ENCODE data around the gene PCNX2.
"Not testable (repeated sequence)": the region's sequence is repeated elsewhere in the genome, so short reads cannot be mapped to it uniquely, and the experiment has no call there.

The PCNX2 gene

GRCh38 chr1:233193741-233194140, 101.8 kb downstream of the PCNX2 start:
- H3K4me1 Mint-ChIP-seq (ENCODE audit: low read depth), result no peaks in the 10 kb centered on the region
- no peaks in the 10 kb centered on the region for H3K27me3 Mint-ChIP-seq
- no peak overlapping the region for H3K27ac Mint-ChIP-seq
- peaks cover 13% of the 10 kb centered on the region for H3K9me3 Mint-ChIP-seq (ENCODE audit: low read depth)
- peaks cover 57% of the 10 kb centered on the region for H3K36me3 Mint-ChIP-seq
- no peak overlapping the region for H3K4me3 Mint-ChIP-seq

GRCh38 chr1:233190987-233191386, 104.5 kb downstream of the PCNX2 start:
- Mint-ChIP-seq H3K9me3 (ENCODE audit: low read depth) (peaks cover 11% of the 10 kb centered on the region), H3K27ac (no peak overlapping the region), H3K4me3 (no peak overlapping the region), H3K36me3 (peaks cover 49% of the 10 kb centered on the region), H3K4me1 (ENCODE audit: low read depth) (no peaks in the 10 kb centered on the region), H3K27me3 (no peaks in the 10 kb centered on the region)

GRCh38 chr1:233189526-233189925, 106.0 kb downstream of the PCNX2 start:
- Mint-ChIP-seq H3K4me1 (ENCODE audit: low read depth) (no peaks in the 10 kb centered on the region), H3K27ac (no peak overlapping the region), H3K27me3 (no peaks in the 10 kb centered on the region), H3K9me3 (ENCODE audit: low read depth) (peaks cover 8% of the 10 kb centered on the region), H3K4me3 (no peak overlapping the region), H3K36me3 (peaks cover 48% of the 10 kb centered on the region)

DNA sequence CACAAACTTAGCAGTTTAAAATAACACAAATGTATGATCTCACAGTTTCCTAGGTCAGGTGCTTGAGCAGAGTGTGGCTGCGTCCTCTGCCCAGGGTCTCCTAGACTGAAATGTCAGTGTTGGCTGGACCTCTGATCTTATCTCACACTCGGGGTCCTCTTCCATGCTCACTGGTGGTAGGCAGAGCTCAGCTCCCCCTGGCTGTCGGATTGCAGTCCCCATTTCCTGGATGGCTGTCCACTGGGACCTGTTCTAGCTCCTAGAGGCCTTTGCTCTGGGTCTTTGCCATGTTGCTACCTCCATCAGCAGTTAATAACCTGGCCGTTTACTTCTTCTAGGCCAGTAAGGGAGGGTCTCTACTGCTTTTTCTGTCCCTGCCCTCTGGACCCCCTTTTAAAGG, 107.5 kb downstream of the PCNX2 start:
- Mint-ChIP-seq H3K27ac (no peak overlapping the region), H3K9me3 (ENCODE audit: low read depth) (no peaks in the 10 kb centered on the region), H3K4me1 (ENCODE audit: low read depth) (no peaks in the 10 kb centered on the region), H3K36me3 (peaks cover 43% of the 10 kb centered on the region), H3K27me3 (no peaks in the 10 kb centered on the region), H3K4me3 (no peak overlapping the region)

- peaks cover 46% of the 10 kb centered on the region for H3K36me3 Mint-ChIP-seq
- H3K4me3 Mint-ChIP-seq, result no peak overlapping the region
- H3K27ac Mint-ChIP-seq, result no peak overlapping the region
- H3K9me3 Mint-ChIP-seq (ENCODE audit: low read depth), result no peaks in the 10 kb centered on the region
- no peaks in the 10 kb centered on the region for H3K4me1 Mint-ChIP-seq (ENCODE audit: low read depth)
- no peaks in the 10 kb centered on the region for H3K27me3 Mint-ChIP-seq
Measured at GRCh38 chr1:233183226-233184020, 112.1 kb downstream of the PCNX2 start.

DNA sequence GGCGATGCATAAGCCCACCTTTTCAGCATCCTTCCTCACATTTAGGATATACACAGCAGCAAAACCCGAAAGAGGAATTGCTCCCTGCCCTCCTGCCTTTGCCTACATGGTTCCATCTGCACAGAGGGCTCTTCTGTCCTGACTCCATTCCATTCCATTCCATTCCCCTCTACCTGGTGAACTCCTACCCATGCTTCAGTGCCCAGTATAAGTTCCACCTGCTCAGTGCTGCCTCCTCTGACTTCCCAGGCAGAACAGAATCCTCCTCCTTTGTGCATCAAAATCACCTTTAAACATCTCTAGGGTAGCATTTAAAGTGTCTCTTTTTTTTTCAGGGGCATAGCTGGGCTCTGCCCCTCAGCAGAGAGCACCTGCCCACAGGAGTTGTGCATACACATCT, 112.9 kb downstream of the PCNX2 start:
- no peaks in the 10 kb centered on the region for H3K4me1 Mint-ChIP-seq (ENCODE audit: low read depth)
- H3K27ac Mint-ChIP-seq, result no peak overlapping the region
- peaks cover 54% of the 10 kb centered on the region for H3K36me3 Mint-ChIP-seq
- no peaks in the 10 kb centered on the region for H3K27me3 Mint-ChIP-seq
- no peak overlapping the region for H3K4me3 Mint-ChIP-seq
- H3K9me3 Mint-ChIP-seq (ENCODE audit: low read depth), result peaks cover 8% of the 10 kb centered on the region

DNA sequence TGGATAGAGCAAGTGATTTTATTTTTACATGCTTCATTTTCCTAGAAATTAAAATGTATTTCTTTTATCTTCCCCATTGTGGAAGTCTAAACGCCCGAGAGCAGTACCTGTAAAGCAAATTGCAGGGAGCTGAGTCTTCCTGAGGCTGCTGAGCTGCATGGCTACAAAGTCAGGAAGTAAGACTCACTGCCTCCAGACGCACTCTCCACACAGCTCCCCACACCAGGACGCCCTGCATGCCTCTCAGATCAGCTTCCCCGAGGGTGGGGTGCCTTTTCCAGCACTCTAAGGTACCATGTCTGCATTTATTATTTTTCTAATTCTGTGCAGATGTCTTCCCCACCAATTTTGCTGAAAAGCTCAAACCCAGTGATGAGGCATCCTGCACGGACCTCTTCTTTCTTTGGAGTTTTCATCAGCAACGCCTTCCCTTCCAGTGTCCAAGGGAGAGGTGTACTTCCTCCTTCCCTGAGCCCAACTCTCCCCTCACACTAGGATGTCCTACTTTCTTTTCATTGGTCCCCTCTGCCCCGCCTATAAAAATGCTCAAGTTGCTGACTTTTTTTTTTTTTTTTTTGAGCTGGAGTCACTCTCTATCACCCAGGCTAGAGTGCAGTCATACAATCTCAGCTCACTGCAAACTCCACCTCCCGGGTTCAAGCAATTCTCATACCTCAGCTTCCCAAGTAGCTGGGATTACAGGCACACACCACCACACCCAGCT, 114.7 kb downstream of the PCNX2 start:
- no peaks in the 10 kb centered on the region for H3K4me1 Mint-ChIP-seq (ENCODE audit: low read depth)
- no peak overlapping the region for H3K4me3 Mint-ChIP-seq
- no peaks in the 10 kb centered on the region for H3K27me3 Mint-ChIP-seq
- H3K36me3 Mint-ChIP-seq, result peaks cover 56% of the 10 kb centered on the region
- peaks cover 13% of the 10 kb centered on the region for H3K9me3 Mint-ChIP-seq (ENCODE audit: low read depth)
- no peak overlapping the region for H3K27ac Mint-ChIP-seq

DNA sequence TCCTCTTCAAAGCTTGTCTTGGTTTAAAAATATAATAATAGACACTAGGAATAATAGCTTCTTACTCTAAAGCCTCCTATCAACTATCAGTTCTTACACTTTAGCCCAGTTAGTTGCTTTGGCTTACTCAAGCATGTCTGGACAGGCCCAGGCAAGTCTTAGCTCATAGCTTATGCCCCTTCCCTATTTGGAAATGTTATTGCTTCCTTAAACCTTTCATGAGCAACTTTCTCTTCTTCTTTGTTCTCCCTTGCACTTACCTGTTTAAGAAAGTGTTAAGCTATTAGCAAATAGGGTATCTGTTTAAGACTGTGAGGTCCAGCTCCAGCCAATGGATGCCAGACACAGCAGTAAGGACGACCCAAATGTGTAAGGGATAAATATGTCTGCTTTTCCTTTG, 115.9 kb downstream of the PCNX2 start:
- H3K4me3 Mint-ChIP-seq; H3K4me1 Mint-ChIP-seq (ENCODE audit: low read depth); H3K27me3 Mint-ChIP-seq; H3K27ac Mint-ChIP-seq: not testable (repeated sequence)
- H3K9me3 Mint-ChIP-seq (ENCODE audit: low read depth), result peaks cover 13% of the 10 kb centered on the region
- H3K36me3 Mint-ChIP-seq, result peaks cover 62% of the 10 kb centered on the region

DNA sequence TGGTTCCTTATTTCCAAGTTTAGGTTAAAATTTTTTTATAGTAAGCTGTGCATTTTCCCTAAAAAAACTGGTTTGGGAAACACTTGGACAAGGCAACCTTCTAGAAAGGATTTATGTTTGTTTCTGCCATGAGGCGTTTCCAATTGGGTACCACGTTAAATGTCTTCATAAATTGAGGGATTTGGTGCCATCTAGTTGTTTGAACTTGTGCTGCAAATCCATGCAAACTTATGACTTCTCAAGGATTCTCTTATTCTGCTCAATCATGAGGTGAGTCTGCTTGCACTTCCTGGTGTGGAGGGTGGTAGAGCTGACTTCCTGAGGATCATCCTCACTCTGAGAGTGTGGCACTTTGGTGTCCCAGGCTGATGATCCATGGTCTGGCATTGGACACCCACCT, 123.3 kb downstream of the PCNX2 start:
- peaks cover 50% of the 10 kb centered on the region for H3K36me3 Mint-ChIP-seq
- no peaks in the 10 kb centered on the region for H3K27me3 Mint-ChIP-seq
- H3K4me1 Mint-ChIP-seq (ENCODE audit: low read depth), result no peaks in the 10 kb centered on the region
- H3K27ac Mint-ChIP-seq, result no peak overlapping the region
- peaks cover 4% of the 10 kb centered on the region for H3K9me3 Mint-ChIP-seq (ENCODE audit: low read depth)
- no peak overlapping the region for H3K4me3 Mint-ChIP-seq

DNA sequence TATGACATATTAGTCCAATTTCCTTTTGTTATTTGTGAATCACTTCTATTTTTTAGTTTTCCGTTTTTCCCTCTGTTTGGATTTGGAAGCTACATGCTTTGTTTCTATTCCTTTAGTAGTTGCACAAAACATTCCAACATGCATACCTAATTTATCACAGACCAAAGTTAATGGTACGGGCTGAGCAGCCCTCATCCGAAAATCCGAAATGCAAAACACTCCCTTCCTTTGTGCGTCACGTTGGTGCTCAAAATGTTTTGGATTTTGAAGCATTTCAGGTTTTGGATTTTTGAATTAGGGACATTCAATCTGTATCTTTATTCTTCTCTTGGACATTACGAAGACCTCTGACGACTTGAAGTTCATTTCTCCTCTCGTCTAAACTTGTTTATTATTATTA, 124.8 kb downstream of the PCNX2 start:
- Mint-ChIP-seq H3K36me3 (peaks cover 51% of the 10 kb centered on the region), H3K9me3 (ENCODE audit: low read depth) (peaks cover 8% of the 10 kb centered on the region), H3K4me1 (ENCODE audit: low read depth) (no peaks in the 10 kb centered on the region), H3K4me3 (no peak overlapping the region), H3K27ac (no peak overlapping the region), H3K27me3 (no peaks in the 10 kb centered on the region)

DNA sequence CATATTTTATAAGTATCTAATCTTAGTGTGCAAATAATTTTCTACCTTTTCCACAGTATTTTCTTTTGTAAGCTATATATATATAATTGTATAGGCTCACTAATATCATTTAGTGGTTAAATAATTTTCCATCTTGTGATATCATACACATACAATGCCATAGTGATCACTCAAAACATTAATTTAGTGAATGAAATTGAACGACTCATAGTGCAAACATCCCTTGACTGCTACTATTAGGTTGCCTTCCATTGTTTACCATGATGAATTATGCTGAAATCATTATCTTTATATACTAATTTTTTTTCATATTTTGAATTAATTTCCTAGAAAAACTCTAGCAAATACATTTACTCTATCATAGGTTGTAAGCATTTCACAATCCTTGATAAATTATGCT, 127.1 kb downstream of the PCNX2 start:
- Mint-ChIP-seq H3K27ac (no peak overlapping the region), H3K27me3 (no peaks in the 10 kb centered on the region), H3K4me1 (ENCODE audit: low read depth) (no peaks in the 10 kb centered on the region), H3K36me3 (peaks cover 56% of the 10 kb centered on the region), H3K4me3 (no peak overlapping the region), H3K9me3 (ENCODE audit: low read depth) (peaks cover 29% of the 10 kb centered on the region)

DNA sequence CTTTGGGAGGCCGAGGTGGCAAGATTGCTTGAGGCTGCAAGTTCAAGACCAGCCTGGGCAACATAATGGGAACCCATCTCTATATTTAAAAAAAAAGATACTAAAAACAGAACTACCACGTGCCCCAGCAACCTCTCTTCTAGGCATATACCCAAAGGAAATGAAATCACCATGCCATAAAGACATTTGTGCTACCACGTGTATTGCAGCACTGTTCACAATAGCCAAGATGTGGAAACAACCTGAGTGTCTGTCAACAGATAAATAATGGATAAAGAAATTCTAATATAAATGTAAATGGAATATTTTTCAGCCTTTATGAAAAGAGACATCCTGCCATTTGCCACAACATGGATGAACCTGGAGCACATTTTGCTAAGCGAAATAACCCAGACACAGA, 128.6 kb downstream of the PCNX2 start:
- no peak overlapping the region for H3K27ac Mint-ChIP-seq
- peaks cover 49% of the 10 kb centered on the region for H3K36me3 Mint-ChIP-seq

DNA sequence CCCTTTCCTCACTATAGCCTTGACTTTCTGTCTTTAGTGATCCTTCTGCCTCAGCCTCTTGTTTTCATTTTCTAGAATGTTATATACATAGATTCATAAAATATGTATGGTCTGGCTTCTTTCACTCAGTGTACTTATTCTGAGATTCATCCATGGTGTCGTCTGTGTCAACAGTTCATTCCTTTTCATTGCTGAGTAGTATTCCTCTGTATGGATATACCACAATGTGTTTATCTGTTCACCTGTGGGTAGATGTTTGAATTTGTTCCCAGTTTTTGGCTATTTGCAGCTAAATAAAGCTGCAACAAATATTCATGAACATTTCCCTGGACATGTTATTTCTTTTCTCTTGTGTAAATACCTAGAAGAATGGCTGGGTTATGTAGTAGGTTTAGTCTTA, 131.8 kb downstream of the PCNX2 start:
- Mint-ChIP-seq H3K4me1 (ENCODE audit: low read depth) (no peaks in the 10 kb centered on the region), H3K4me3 (no peak overlapping the region), H3K27ac (no peak overlapping the region), H3K27me3 (no peaks in the 10 kb centered on the region), H3K36me3 (peaks cover 50% of the 10 kb centered on the region), H3K9me3 (ENCODE audit: low read depth) (peaks cover 26% of the 10 kb centered on the region)

More for the DNA sequence above, 128.6 kb downstream of the PCNX2 start:
- Mint-ChIP-seq H3K27me3 (no peaks in the 10 kb centered on the region), H3K4me1 (ENCODE audit: low read depth) (no peaks in the 10 kb centered on the region), H3K9me3 (ENCODE audit: low read depth) (peaks cover 26% of the 10 kb centered on the region), H3K4me3 (no peak overlapping the region)

DNA sequence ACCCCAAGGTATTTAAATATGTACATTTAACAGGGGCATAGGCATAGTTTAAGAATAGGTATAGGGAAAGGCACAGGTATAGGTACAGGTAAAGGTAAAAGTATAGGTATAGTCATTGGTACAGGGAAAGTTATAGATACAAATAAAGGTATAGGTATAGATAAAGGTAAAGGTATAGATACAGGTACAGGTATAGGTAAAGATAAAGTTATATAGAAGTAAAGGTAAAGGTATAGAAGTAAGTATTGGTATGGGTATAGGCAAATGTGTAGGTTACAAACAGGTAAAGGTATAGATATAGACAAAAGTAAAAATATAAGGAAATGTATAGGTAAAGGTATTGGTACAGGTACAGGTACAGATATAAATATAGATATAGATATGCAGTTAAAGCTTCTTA, 137.2 kb downstream of the PCNX2 start:
- H3K9me3 Mint-ChIP-seq (ENCODE audit: low read depth), result no peaks in the 10 kb centered on the region
- no peaks in the 10 kb centered on the region for H3K27me3 Mint-ChIP-seq
- H3K4me3 Mint-ChIP-seq, result no peak overlapping the region
- peaks cover 30% of the 10 kb centered on the region for H3K36me3 Mint-ChIP-seq
- no peak overlapping the region for H3K27ac Mint-ChIP-seq
- H3K4me1 Mint-ChIP-seq (ENCODE audit: low read depth), result no peaks in the 10 kb centered on the region

DNA sequence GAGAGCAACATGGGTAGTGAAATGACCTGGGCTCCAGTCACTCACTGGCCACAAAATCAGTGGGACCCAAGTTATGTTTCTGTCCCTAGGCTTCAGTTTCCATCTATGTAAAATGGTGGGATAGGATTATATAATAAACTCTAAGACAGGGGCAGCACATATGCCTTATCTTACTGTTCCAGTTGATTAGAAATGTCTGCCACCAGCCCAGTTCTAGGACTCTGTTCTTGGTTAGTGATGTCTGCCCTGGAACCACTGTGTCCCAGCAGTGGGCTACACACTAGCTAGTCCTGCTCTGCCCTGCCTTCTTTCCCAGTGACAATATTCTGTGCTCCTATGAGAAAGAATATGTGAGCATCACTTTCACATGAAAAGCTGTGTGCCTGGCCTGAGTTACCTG, 138.3 kb downstream of the PCNX2 start:
- Mint-ChIP-seq H3K36me3 (peaks cover 28% of the 10 kb centered on the region), H3K27me3 (no peaks in the 10 kb centered on the region), H3K9me3 (ENCODE audit: low read depth) (no peaks in the 10 kb centered on the region), H3K4me3 (no peak overlapping the region), H3K4me1 (ENCODE audit: low read depth) (no peaks in the 10 kb centered on the region), H3K27ac (no peak overlapping the region)

- no peaks in the 10 kb centered on the region for H3K27me3 Mint-ChIP-seq
- H3K9me3 Mint-ChIP-seq (ENCODE audit: low read depth), result no peaks in the 10 kb centered on the region
- H3K4me3 Mint-ChIP-seq, result no peak overlapping the region
- H3K27ac Mint-ChIP-seq, result no peak overlapping the region
- H3K36me3 Mint-ChIP-seq, result peaks cover 15% of the 10 kb centered on the region
- no peaks in the 10 kb centered on the region for H3K4me1 Mint-ChIP-seq (ENCODE audit: low read depth)
Measured at GRCh38 chr1:233151861-233152260, 143.7 kb downstream of the PCNX2 start.

All from activated naive CD8-positive, alpha-beta T cell (primary cell).